Erythroblast (primary cell): ENCODE measurements around the gene C1QA.

ENCODE experiments used
- GATA1 ChIP-seq: IDR thresholded peaks from 2 replicates; pipeline ENCODE4 v1.6.1; 2011; ENCODE audit warnings: low read depth, mild to moderate bottlenecking, control low read depth, low read length, moderate library complexity
- POLR2A ChIP-seq: IDR thresholded peaks from 2 replicates; pipeline ENCODE4 v1.6.1; 2011; ENCODE audit warnings: mild to moderate bottlenecking, low read length

DNA sequence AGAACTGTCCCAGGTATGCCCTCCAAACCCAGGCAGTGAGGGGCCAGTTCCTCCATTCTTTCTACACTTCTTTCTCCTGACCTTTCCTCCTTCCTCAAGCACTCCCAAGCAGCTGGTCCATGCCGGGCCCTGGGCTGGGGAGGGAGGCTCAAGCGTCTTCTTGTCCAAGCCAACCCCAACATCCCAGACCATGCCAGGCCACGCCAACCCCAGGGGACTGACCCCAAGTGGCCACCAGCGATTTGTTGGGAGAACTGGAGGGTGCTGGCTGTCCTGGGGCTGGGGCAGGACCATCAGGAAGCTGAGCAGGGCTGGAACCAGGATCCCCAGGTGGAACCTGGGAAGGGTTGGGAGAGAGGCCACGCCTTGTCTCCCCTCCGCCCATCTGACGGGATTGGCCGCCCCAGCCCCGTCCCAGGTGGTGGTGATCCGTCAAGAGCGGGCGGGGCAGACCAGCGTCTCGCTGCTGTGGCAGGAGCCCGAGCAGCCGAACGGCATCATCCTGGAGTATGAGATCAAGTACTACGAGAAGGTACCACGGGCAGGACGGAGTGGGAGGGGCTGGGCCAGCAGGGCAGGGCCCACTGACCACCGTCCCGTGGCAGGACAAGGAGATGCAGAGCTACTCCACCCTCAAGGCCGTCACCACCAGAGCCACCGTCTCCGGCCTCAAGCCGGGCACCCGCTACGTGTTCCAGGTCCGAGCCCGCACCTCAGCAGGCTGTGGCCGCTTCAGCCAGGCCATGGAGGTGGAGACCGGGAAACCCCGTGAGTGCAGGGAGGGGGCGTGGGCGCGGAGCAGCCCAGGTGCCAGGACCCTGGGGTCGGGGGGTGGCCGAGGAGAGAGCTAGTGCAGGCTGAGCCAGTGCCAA, 43.3 kb upstream of the C1QA start:
- TF ChIP-seq POLR2A: no peak
- TF ChIP-seq GATA1: no peak
